PFSK-1 (cell line): ENCODE data around the gene CDH6.

Source experiments
- POLR2AphosphoS5 ChIP-seq: IDR thresholded peaks from 2 replicates; pipeline ENCODE4 v1.6.1; 2012; ENCODE audit warnings: low read depth, mild to moderate bottlenecking, control low read depth, low read length, moderate library complexity
- SIN3A ChIP-seq: IDR thresholded peaks from 2 replicates; pipeline ENCODE4 v1.6.1; 2012; ENCODE audit warnings: mild to moderate bottlenecking, low read length, moderate library complexity, borderline replicate concordance; ENCODE audit not compliant: insufficient read depth

GRCh38 chr5:31237174-31237573 is 43.7 kb downstream of the CDH6 start:
- TF ChIP-seq POLR2AphosphoS5 (no peak), SIN3A (no peak)
